ENCODE measurements around the gene SMARCAD1.

Gene SMARCAD1

DNA sequence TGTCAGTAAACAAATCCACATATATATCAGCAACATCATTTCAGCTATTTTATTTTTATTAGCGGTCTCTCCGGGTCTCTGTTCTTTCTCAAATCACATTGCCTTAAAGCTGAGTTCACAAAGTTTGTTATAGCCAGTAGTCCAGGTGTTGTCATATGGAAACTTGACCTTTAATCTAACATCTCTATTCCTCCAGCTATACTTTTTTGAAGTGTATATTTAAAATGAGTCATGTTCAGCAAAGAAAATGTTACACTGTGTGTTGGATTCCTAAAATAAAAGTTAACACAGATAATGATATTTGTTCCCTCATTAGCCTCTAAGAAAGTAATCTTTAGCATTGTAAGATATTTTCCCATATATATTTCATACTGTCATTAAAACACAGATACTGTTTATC is 63.6 kb downstream of the SMARCAD1 start:
- Histone ChIP-seq H2AFZ (ENCODE audit: low read length) (no peak overlapping the region), H3K4me3 (ENCODE audit: low read length in 2 of 2) (no peak overlapping the region), H3K36me3 (replicated peaks in 1 of 2; ENCODE audit: control insufficient read depth in 2 of 2, insufficient read depth in 2 of 2, low read length in 2 of 2) (peaks cover 6 to 99% of the 10 kb centered on the region in 2 donors), H4K91ac (ENCODE audit: low read depth, low read length, poor library complexity) (no peak overlapping the region), H2AK5ac (ENCODE audit: low read depth, low read length) (no peak overlapping the region), H2BK120ac (ENCODE audit: low read depth, low read length) (no peak overlapping the region), H3K79me1 (ENCODE audit: low read depth, low read length) (no peaks in the 10 kb centered on the region), H3K14ac (ENCODE audit: low read length) (no peak overlapping the region), H3K18ac (ENCODE audit: low read length) (no peak overlapping the region), H3K9me3 (replicated peaks in 1 of 2; ENCODE audit: control insufficient read depth in 2 of 2, insufficient read depth in 1 of 2, low read depth in 1 of 2, low read length in 2 of 2) (no peaks in the 10 kb centered on the region), H2BK12ac (ENCODE audit: low read length) (no peak overlapping the region), H4K8ac (ENCODE audit: low read depth, low read length) (no peak overlapping the region), H3K4ac (ENCODE audit: low read length) (no peak overlapping the region), H3K9ac (ENCODE audit: low read depth, low read length, poor library complexity) (no peak overlapping the region), H3K4me2 (ENCODE audit: insufficient read depth, low read length, poor library complexity, severe bottlenecking) (no peak overlapping the region), H3K4me1 (ENCODE audit: control insufficient read depth in 2 of 2, insufficient read depth in 1 of 2, low read depth in 1 of 2, low read length in 2 of 2) (no peaks in the 10 kb centered on the region), H2BK5ac (ENCODE audit: low read length) (no peak overlapping the region), H3K27ac (replicated peaks; ENCODE audit: low read length) (no peak overlapping the region), H3K27me3 (ENCODE audit: control insufficient read depth in 3 of 3, insufficient read depth in 3 of 3, low read depth in 1 of 3, low read length in 3 of 3) (no peaks in the 10 kb centered on the region), H3K23ac (ENCODE audit: low read depth, low read length, poor library complexity) (no peak overlapping the region), H2BK15ac (ENCODE audit: low read length) (no peak overlapping the region)
- no peak for DNase-seq (ENCODE audit: low spot score)
- no CpG with 5 or more reads among the region's 2 CpGs for WGBS, 2 donors (ENCODE audit: extremely low coverage in 2 of 2, insufficient read length in 2 of 2, insufficient replicate concordance in 1 of 2)

DNA sequence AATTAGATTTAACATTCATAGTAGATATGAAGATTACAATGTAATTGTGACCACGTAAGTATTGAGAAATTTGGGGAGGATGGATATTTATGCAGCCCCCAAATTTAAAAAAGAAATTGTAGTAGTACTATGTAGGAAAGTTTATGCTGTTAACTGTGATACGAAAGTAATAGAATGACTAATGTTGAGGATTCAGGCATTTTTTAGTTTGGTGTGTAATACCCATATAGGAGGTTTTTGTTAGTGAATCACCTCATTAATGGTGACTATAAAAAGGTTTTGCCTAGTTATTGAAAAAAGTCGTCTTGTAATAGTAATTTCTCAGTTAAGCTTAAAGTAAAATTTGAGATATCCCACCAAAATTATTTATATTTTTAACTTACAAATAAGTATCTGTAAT is 67.2 kb downstream of the SMARCAD1 start:
- no peaks in the 10 kb centered on the region for H3K79me1 ChIP-seq (ENCODE audit: low read depth, low read length)
- no peak overlapping the region for H3K4me2 ChIP-seq (ENCODE audit: insufficient read depth, low read length, poor library complexity, severe bottlenecking)
- no peaks in the 10 kb centered on the region for H3K27me3 ChIP-seq (ENCODE audit: control insufficient read depth in 3 of 3, insufficient read depth in 3 of 3, low read depth in 1 of 3, low read length in 3 of 3)
- no peak for DNase-seq (ENCODE audit: low spot score)
- H3K4me1 ChIP-seq (ENCODE audit: control insufficient read depth in 2 of 2, insufficient read depth in 1 of 2, low read depth in 1 of 2, low read length in 2 of 2), result no peaks in the 10 kb centered on the region
- H2BK15ac ChIP-seq (ENCODE audit: low read length), result no peak overlapping the region
- H2BK120ac ChIP-seq (ENCODE audit: low read depth, low read length), result no peak overlapping the region
- no peak overlapping the region for H3K9ac ChIP-seq (ENCODE audit: low read depth, low read length, poor library complexity)
- H2BK12ac ChIP-seq (ENCODE audit: low read length), result no peak overlapping the region
- H3K14ac ChIP-seq (ENCODE audit: low read length), result no peak overlapping the region
- no peak overlapping the region for H3K18ac ChIP-seq (ENCODE audit: low read length)
- no peak overlapping the region for H3K27ac ChIP-seq (replicated peaks; ENCODE audit: low read length)
- H3K4me3 ChIP-seq (ENCODE audit: low read length in 2 of 2), result no peak overlapping the region
- H3K23ac ChIP-seq (ENCODE audit: low read depth, low read length, poor library complexity), result no peak overlapping the region
- H3K9me3 ChIP-seq (replicated peaks in 1 of 2; ENCODE audit: control insufficient read depth in 2 of 2, insufficient read depth in 1 of 2, low read depth in 1 of 2, low read length in 2 of 2), result no peaks in the 10 kb centered on the region
- H3K4ac ChIP-seq (ENCODE audit: low read length), result no peak overlapping the region
- H4K91ac ChIP-seq (ENCODE audit: low read depth, low read length, poor library complexity), result no peak overlapping the region
- H2BK5ac ChIP-seq (ENCODE audit: low read length), result no peak overlapping the region
- WGBS, 2 donors (ENCODE audit: extremely low coverage in 2 of 2, insufficient read length in 2 of 2, insufficient replicate concordance in 1 of 2), result no CpG with 5 or more reads among the region's 3 CpGs
- H2AK5ac ChIP-seq (ENCODE audit: low read depth, low read length), result no peak overlapping the region
- peaks cover 11 to 99% of the 10 kb centered on the region in 2 donors for H3K36me3 ChIP-seq (replicated peaks in 1 of 2; ENCODE audit: control insufficient read depth in 2 of 2, insufficient read depth in 2 of 2, low read length in 2 of 2)
- no peak overlapping the region for H2AFZ ChIP-seq (ENCODE audit: low read length)
- no peak overlapping the region for H4K8ac ChIP-seq (ENCODE audit: low read depth, low read length)

DNA sequence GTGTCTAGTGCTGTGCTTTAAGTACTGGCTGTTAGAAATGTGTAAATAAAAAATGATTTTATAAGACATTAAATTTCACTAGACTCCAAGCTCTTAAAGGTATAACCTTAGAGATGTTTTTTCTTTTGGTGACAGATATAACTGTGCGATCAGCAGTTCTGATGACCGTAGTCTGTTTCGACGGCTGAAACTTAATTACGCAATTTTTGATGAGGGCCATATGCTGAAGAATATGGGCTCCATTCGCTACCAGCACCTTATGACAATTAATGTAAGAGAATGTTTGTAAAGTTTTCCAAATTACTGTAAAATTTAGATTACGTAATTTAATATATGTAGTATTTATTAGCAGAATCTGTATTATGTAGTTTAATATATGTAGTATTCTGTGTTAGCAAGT is 68.5 kb downstream of the SMARCAD1 start:
- no peak overlapping the region for H4K8ac ChIP-seq (ENCODE audit: low read depth, low read length)
- no peaks in the 10 kb centered on the region for H3K4me1 ChIP-seq (ENCODE audit: control insufficient read depth in 2 of 2, insufficient read depth in 1 of 2, low read depth in 1 of 2, low read length in 2 of 2)
- H2AFZ ChIP-seq (ENCODE audit: low read length), result no peak overlapping the region
- H3K36me3 ChIP-seq (replicated peaks in 1 of 2; ENCODE audit: control insufficient read depth in 2 of 2, insufficient read depth in 2 of 2, low read length in 2 of 2), result peaks cover 11 to 99% of the 10 kb centered on the region in 2 donors
- H3K79me1 ChIP-seq (ENCODE audit: low read depth, low read length), result no peaks in the 10 kb centered on the region
- no peaks in the 10 kb centered on the region for H3K27me3 ChIP-seq (ENCODE audit: control insufficient read depth in 3 of 3, insufficient read depth in 3 of 3, low read depth in 1 of 3, low read length in 3 of 3)
- no peak overlapping the region for H3K23ac ChIP-seq (ENCODE audit: low read depth, low read length, poor library complexity)
- H2AK5ac ChIP-seq (ENCODE audit: low read depth, low read length), result no peak overlapping the region
- H3K14ac ChIP-seq (ENCODE audit: low read length), result no peak overlapping the region
- H3K18ac ChIP-seq (ENCODE audit: low read length), result no peak overlapping the region
- H3K4me3 ChIP-seq (ENCODE audit: low read length in 2 of 2), result no peak overlapping the region
- H3K9ac ChIP-seq (ENCODE audit: low read depth, low read length, poor library complexity), result no peak overlapping the region
- H4K91ac ChIP-seq (ENCODE audit: low read depth, low read length, poor library complexity), result no peak overlapping the region
- H3K9me3 ChIP-seq (replicated peaks in 1 of 2; ENCODE audit: control insufficient read depth in 2 of 2, insufficient read depth in 1 of 2, low read depth in 1 of 2, low read length in 2 of 2), result peaks cover 0 to 5% of the 10 kb centered on the region in 2 donors
- no CpG with 5 or more reads among the region's 7 CpGs for WGBS, 2 donors (ENCODE audit: extremely low coverage in 2 of 2, insufficient read length in 2 of 2, insufficient replicate concordance in 1 of 2)
- H2BK12ac ChIP-seq (ENCODE audit: low read length), result no peak overlapping the region
- H3K27ac ChIP-seq (replicated peaks; ENCODE audit: low read length), result no peak overlapping the region
- no peak overlapping the region for H2BK5ac ChIP-seq (ENCODE audit: low read length)
- no peak for DNase-seq (ENCODE audit: low spot score)
- H2BK120ac ChIP-seq (ENCODE audit: low read depth, low read length), result no peak overlapping the region
- no peak overlapping the region for H2BK15ac ChIP-seq (ENCODE audit: low read length)
- no peak overlapping the region for H3K4ac ChIP-seq (ENCODE audit: low read length)
- no peak overlapping the region for H3K4me2 ChIP-seq (ENCODE audit: insufficient read depth, low read length, poor library complexity, severe bottlenecking)

DNA sequence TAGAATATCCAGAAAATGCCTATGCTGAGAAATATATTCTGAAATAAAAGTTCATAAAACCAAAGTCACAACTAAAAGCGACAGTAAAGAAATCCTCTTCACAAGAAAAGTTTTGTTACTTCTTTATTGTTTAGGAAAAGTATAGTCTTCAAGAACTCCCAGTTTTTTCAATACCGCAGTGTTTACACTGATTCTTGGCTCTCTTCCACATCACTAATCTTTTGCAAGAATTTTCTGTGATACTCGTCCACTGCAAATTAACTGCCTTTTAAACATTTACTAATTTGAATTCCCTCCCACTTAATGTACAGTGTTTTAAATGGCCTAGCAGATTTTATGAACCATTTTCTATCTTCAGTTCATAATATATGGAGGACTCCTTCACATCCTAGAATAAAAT is 69.9 kb downstream of the SMARCAD1 start:
- H3K79me1 ChIP-seq (ENCODE audit: low read depth, low read length), result no peaks in the 10 kb centered on the region
- no peak overlapping the region for H2AK5ac ChIP-seq (ENCODE audit: low read depth, low read length)
- H2BK15ac ChIP-seq (ENCODE audit: low read length), result no peak overlapping the region
- H3K4me2 ChIP-seq (ENCODE audit: insufficient read depth, low read length, poor library complexity, severe bottlenecking), result no peak overlapping the region
- no peak overlapping the region for H2AFZ ChIP-seq (ENCODE audit: low read length)
- H3K18ac ChIP-seq (ENCODE audit: low read length), result no peak overlapping the region
- no peak for DNase-seq (ENCODE audit: low spot score)
- no peaks in the 10 kb centered on the region for H3K4me1 ChIP-seq (ENCODE audit: control insufficient read depth in 2 of 2, insufficient read depth in 1 of 2, low read depth in 1 of 2, low read length in 2 of 2)
- peaks cover 9 to 97% of the 10 kb centered on the region in 2 donors for H3K36me3 ChIP-seq (replicated peaks in 1 of 2; ENCODE audit: control insufficient read depth in 2 of 2, insufficient read depth in 2 of 2, low read length in 2 of 2)
- no peak overlapping the region for H4K8ac ChIP-seq (ENCODE audit: low read depth, low read length)
- no CpG with 5 or more reads among the region's 3 CpGs for WGBS, 2 donors (ENCODE audit: extremely low coverage in 2 of 2, insufficient read length in 2 of 2, insufficient replicate concordance in 1 of 2)
- H3K14ac ChIP-seq (ENCODE audit: low read length), result no peak overlapping the region
- H2BK5ac ChIP-seq (ENCODE audit: low read length), result no peak overlapping the region
- H3K9ac ChIP-seq (ENCODE audit: low read depth, low read length, poor library complexity), result no peak overlapping the region
- H3K4me3 ChIP-seq (ENCODE audit: low read length in 2 of 2), result no peak overlapping the region
- H3K27me3 ChIP-seq (ENCODE audit: control insufficient read depth in 3 of 3, insufficient read depth in 3 of 3, low read depth in 1 of 3, low read length in 3 of 3), result no peaks in the 10 kb centered on the region
- H2BK12ac ChIP-seq (ENCODE audit: low read length), result no peak overlapping the region
- no peak overlapping the region for H3K23ac ChIP-seq (ENCODE audit: low read depth, low read length, poor library complexity)
- H3K9me3 ChIP-seq (replicated peaks in 1 of 2; ENCODE audit: control insufficient read depth in 2 of 2, insufficient read depth in 1 of 2, low read depth in 1 of 2, low read length in 2 of 2), result peaks cover 0 to 9% of the 10 kb centered on the region in 2 donors
- H2BK120ac ChIP-seq (ENCODE audit: low read depth, low read length), result no peak overlapping the region
- no peak overlapping the region for H3K4ac ChIP-seq (ENCODE audit: low read length)
- no peak overlapping the region for H3K27ac ChIP-seq (replicated peaks; ENCODE audit: low read length)
- H4K91ac ChIP-seq (ENCODE audit: low read depth, low read length, poor library complexity), result no peak overlapping the region

Measured in neuronal stem cell (in vitro differentiated cells).